Progenitor cell of endocrine pancreas (in vitro differentiated cells): ENCODE results near the gene TGFA. TPM values are rescaled to one million over a fixed set of nuclear protein-coding genes. Genes with fewer than 3 reads are reported as not detected.

ENCODE experiments used
- DNase-seq: peaks from one replicate; pipeline ENCODE4 v3.0.0; 2021; ENCODE audit warnings: low spot score; ENCODE audit not compliant: unreplicated experiment
- H3K27ac Mint-ChIP-seq: 2 replicates; pipeline ENCODE4 v1.8.0; 2021; ENCODE audit warnings: mild to moderate bottlenecking, moderate library complexity, mixed read lengths
- H3K27me3 Mint-ChIP-seq: 2 replicates; pipeline ENCODE4 v1.8.0; 2021; ENCODE audit warnings: mixed read lengths
- H3K36me3 Mint-ChIP-seq: 2 replicates; pipeline ENCODE4 v1.8.0; 2022; ENCODE audit warnings: mixed read lengths; ENCODE audit not compliant: insufficient read depth
- H3K4me1 Mint-ChIP-seq: 2 replicates; pipeline ENCODE4 v1.8.0; 2021; ENCODE audit warnings: low read depth, mixed read lengths
- H3K4me3 Mint-ChIP-seq: 2 replicates; pipeline ENCODE4 v1.8.0; 2021; ENCODE audit warnings: low read depth, mild to moderate bottlenecking, moderate library complexity, mixed read lengths
- H3K9me3 Mint-ChIP-seq: 2 replicates; pipeline ENCODE4 v1.8.0; 2021; ENCODE audit warnings: low read depth, mixed read lengths
- CTCF ChIP-seq: fragments of 200-600 bp; sonication (generic); IDR thresholded peaks from one replicate; pipeline ENCODE4 v1.5.0; 2021; ENCODE audit warnings: antibody characterized with exemption, mild to moderate bottlenecking; ENCODE audit not compliant: unreplicated experiment
- total RNA-seq: library from RNA; stranded (reverse); gene quantifications from 2 replicates; pipeline ENCODE4 v1.2.1, GENCODE V29; 2021

Gene TGFA
- total RNA-seq, 1 donor from 2014 or later: 3.0 TPM

- Mint-ChIP-seq H3K4me3 (no peak overlapping the region), H3K36me3 (no peaks in the 10 kb centered on the region), H3K4me1 (no peaks in the 10 kb centered on the region), H3K9me3 (no peaks in the 10 kb centered on the region), H3K27me3 (peaks cover 3% of the 10 kb centered on the region), H3K27ac (no peak overlapping the region)
- DNase-seq: no peak
- TF ChIP-seq CTCF: no peak
These were observed 59.2 kb downstream of the TGFA start for GRCh38 chr2:70494293-70494886.

- no peaks in the 10 kb centered on the region for H3K4me1 Mint-ChIP-seq
- peaks cover 3% of the 10 kb centered on the region for H3K27me3 Mint-ChIP-seq
- H3K27ac Mint-ChIP-seq: no peak overlapping the region
- no peak for TF ChIP-seq CTCF
- no peaks in the 10 kb centered on the region for H3K9me3 Mint-ChIP-seq
- no peaks in the 10 kb centered on the region for H3K36me3 Mint-ChIP-seq
- DNase-seq: no peak
- H3K4me3 Mint-ChIP-seq: no peak overlapping the region
These were observed 63.2 kb downstream of the TGFA start for GRCh38 chr2:70490381-70490780.

GRCh38 chr2:70489165-70489564, 64.5 kb downstream of the TGFA start:
- Mint-ChIP-seq H3K36me3 (no peaks in the 10 kb centered on the region), H3K4me1 (no peaks in the 10 kb centered on the region), H3K9me3 (no peaks in the 10 kb centered on the region), H3K27ac (no peak overlapping the region), H3K4me3 (no peak overlapping the region), H3K27me3 (peaks cover 3% of the 10 kb centered on the region)
- no peak for TF ChIP-seq CTCF
- DNase-seq: no peak

- TF ChIP-seq CTCF: no peak
- no peak overlapping the region for H3K27ac Mint-ChIP-seq
- H3K4me3 Mint-ChIP-seq: no peak overlapping the region
- no peaks in the 10 kb centered on the region for H3K36me3 Mint-ChIP-seq
- H3K9me3 Mint-ChIP-seq: no peaks in the 10 kb centered on the region
- DNase-seq: no peak
- H3K27me3 Mint-ChIP-seq: no peaks in the 10 kb centered on the region
- H3K4me1 Mint-ChIP-seq: no peaks in the 10 kb centered on the region
These were observed 69.5 kb downstream of the TGFA start for GRCh38 chr2:70484086-70484485.

- no peak for DNase-seq
- no peaks in the 10 kb centered on the region for H3K36me3 Mint-ChIP-seq
- TF ChIP-seq CTCF: no peak
- no peaks in the 10 kb centered on the region for H3K27me3 Mint-ChIP-seq
- H3K4me3 Mint-ChIP-seq: no peak overlapping the region
- no peaks in the 10 kb centered on the region for H3K4me1 Mint-ChIP-seq
- H3K27ac Mint-ChIP-seq: no peak overlapping the region
- no peaks in the 10 kb centered on the region for H3K9me3 Mint-ChIP-seq
These were observed 71.2 kb downstream of the TGFA start for GRCh38 chr2:70482401-70482800.
